Memory B cell (primary cell): ENCODE measurements around the gene NF1.
"Not testable (repeated sequence)": the region's sequence is repeated elsewhere in the genome, so short reads cannot be mapped to it uniquely, and the experiment has no call there.

ENCODE experiments used
- ATAC-seq: fragments of 150-1000 bp; cut with Tn5 transposase; 2 replicates; pipeline ENCODE4 v1.10.0; 2021; ENCODE audit warnings: low read depth, mild to moderate bottlenecking, moderate library complexity
- DNase-seq, 2 donors: peaks; one replicate each; pipeline ENCODE4 v3.0.0; 2022; ENCODE audit warnings: low spot score in 2 of 2
- H3K27ac Mint-ChIP-seq: one replicate; pipeline ENCODE4 v1.8.0; 2022; ENCODE audit warnings: mild to moderate bottlenecking, moderate library complexity, mixed read lengths
- H3K27me3 Mint-ChIP-seq: one replicate; pipeline ENCODE4 v1.8.0; 2022; ENCODE audit warnings: mixed read lengths
- H3K36me3 Mint-ChIP-seq: one replicate; pipeline ENCODE4 v1.8.0; 2022; ENCODE audit warnings: mild to moderate bottlenecking, mixed read lengths
- H3K4me1 Mint-ChIP-seq: one replicate; pipeline ENCODE4 v1.8.0; 2022; ENCODE audit warnings: mixed read lengths
- H3K4me3 Mint-ChIP-seq: one replicate; pipeline ENCODE4 v1.8.0; 2022; ENCODE audit warnings: mild to moderate bottlenecking, moderate library complexity, mixed read lengths
- H3K9me3 Mint-ChIP-seq: one replicate; pipeline ENCODE4 v1.8.0; 2022; ENCODE audit warnings: mixed read lengths

The NF1 gene

DNA sequence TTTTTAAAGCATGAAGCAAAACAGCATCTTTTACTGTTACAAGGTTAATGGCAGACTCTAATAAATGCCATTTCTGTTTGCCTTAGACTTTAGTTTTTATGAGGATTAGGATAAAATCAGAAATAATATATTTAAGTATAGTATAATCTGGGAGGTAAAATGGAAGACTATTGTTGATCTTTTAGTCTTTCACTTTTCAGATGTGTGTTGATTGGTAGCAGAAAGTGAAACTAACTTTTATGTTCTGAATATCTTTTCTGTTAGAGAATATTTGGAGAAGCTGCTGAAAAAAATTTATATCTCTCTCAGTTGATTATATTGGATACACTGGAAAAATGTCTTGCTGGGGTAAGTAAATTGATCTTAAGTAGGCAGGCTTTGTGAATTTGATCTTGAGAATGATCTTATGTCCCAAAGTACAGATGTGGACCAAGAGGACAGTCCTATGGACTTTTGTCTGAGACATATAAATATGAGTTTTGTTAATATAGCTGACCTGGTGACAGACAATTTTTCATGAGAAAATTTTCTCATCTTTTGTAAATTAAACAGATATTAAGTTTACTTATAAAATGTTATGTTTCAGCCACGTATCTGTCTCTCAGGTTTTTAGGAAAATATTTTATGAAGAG is 64.1 kb downstream of the NF1 start:
- no peaks in the 10 kb centered on the region for H3K27me3 Mint-ChIP-seq
- H3K4me1 Mint-ChIP-seq: peaks cover 6% of the 10 kb centered on the region
- DNase-seq: no peak
- H3K27ac Mint-ChIP-seq: no peak overlapping the region
- ATAC-seq: no peak
- H3K9me3 Mint-ChIP-seq: no peaks in the 10 kb centered on the region
- H3K36me3 Mint-ChIP-seq: peaks cover 13% of the 10 kb centered on the region
- peak overlapping the region; percentile 21 for H3K4me3 Mint-ChIP-seq

DNA sequence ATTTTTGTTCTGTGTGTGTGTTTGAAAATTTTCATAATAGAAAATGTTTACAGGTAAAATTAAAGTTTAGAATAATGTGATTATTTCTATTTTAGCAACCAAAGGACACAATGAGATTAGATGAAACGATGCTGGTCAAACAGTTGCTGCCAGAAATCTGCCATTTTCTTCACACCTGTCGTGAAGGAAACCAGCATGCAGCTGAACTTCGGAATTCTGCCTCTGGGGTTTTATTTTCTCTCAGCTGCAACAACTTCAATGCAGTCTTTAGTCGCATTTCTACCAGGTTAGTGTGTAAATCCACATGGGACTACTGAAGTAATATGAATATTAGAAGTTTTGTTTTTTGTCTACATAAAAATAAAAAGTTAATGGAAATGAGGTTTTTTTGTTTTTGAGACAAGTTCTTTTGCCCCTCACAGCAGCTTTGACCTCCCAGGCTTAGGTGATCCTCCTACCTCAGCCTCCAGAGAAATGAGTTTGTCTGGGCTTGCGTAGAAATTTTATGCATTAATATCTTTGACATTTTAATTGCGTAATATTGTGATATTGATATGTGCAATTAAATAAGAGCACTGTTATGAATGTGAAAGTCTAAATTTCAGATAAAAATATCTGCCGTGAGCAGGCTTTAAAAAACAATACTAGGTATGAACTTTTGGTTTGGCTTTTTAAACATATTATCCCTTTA is 68.5 kb downstream of the NF1 start:
- Mint-ChIP-seq H3K27ac (no peak overlapping the region), H3K36me3 (peaks cover 6% of the 10 kb centered on the region), H3K4me3 (no peak overlapping the region), H3K27me3 (no peaks in the 10 kb centered on the region), H3K9me3 (no peaks in the 10 kb centered on the region), H3K4me1 (peaks cover 4% of the 10 kb centered on the region)
- no peak for ATAC-seq
- DNase-seq: no peak

DNA sequence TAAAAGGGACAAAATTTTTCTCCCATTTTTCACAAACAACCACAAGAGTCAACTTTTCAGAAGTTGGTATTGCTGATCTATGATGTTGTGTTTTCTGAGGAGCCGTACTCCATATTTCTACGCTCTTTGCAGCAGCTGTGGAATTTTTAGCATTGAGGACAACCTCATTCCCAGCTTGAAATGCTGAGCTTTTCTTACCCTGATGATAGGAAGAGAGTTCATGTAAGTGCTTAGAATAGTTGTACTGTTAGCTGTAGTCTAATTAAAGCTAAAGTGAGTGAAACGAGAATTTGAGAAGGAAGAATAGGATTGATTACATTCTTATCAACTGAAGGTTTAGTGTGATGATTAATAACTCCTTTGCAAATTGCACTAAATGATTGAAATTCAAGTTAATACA is 72.3 kb downstream of the NF1 start:
- H3K9me3 Mint-ChIP-seq: no peaks in the 10 kb centered on the region
- H3K27me3 Mint-ChIP-seq: no peaks in the 10 kb centered on the region
- H3K4me1 Mint-ChIP-seq: no peaks in the 10 kb centered on the region
- no peak for ATAC-seq
- H3K36me3 Mint-ChIP-seq: peaks cover 5% of the 10 kb centered on the region
- DNase-seq: no peak
- no peak overlapping the region for H3K27ac Mint-ChIP-seq
- H3K4me3 Mint-ChIP-seq: no peak overlapping the region

DNA sequence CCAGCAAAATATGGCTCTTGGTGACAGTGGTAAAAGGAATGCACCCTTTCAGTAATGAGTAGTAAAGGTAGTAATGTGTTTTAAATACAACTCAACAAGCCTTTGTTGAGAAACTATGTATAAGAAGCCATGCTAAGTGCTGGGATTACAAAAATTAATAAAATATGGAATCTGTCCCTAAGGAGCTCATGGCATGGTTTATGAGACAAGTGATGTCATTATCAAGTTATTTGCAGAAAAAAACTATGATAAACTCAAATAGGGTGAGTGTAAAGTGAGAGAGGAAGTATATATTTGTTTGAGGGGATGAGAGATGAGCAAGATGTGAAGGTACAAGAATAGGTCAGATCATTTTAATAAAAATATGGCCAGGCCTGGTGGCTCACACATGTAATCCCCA is 76.9 kb downstream of the NF1 start:
- Mint-ChIP-seq H3K36me3 (peaks cover 2% of the 10 kb centered on the region), H3K4me3 (no peak overlapping the region), H3K27me3 (no peaks in the 10 kb centered on the region), H3K4me1 (no peaks in the 10 kb centered on the region), H3K27ac (no peak overlapping the region), H3K9me3 (no peaks in the 10 kb centered on the region)
- DNase-seq (no peak), ATAC-seq (no peak)

DNA sequence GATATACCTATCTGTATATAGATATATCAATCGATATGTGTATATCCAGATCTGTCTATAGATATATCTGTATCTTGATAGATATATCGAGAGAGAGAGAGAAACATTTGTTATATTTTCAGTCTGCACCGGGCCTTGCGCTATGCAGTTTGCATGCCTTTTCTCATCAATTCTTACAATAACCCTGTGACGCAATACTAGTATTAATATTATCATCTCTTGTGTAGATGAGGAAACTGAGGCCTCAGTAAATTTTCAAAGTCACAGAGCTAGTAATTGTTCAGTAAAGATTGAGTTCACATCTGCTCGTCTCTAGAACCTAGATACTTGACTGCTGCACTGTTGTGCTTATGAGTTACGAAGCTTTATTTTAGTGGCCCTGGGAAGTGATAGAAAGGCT is 77.6 kb downstream of the NF1 start:
- ATAC-seq (no peak), DNase-seq (no peak)
- Mint-ChIP-seq H3K9me3 (no peaks in the 10 kb centered on the region), H3K4me3 (no peak overlapping the region), H3K4me1 (no peaks in the 10 kb centered on the region), H3K27me3 (no peaks in the 10 kb centered on the region), H3K36me3 (peaks cover 4% of the 10 kb centered on the region), H3K27ac (no peak overlapping the region)

DNA sequence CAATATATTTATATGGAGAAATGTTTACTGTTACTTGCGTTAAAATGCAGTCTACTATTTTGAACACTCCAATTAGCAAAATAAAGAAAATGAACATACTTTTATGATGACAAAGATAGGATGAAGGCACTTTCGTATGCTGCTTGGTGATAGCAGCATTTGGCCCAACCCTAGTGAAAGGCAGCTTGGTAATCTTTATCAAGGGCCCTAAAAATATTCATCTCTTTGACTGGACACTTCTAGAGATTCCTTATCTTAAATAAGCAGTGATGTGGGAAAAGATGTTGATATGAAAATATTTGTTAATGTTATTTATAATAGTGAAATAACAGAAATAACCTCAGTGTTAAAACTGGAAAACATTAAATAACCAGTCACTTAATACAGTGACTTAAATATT is 79.4 kb downstream of the NF1 start:
- DNase-seq (no peak), ATAC-seq (no peak)
- Mint-ChIP-seq H3K36me3 (peaks cover 8% of the 10 kb centered on the region), H3K27ac (no peak overlapping the region), H3K4me3 (no peak overlapping the region), H3K9me3 (no peaks in the 10 kb centered on the region), H3K27me3 (no peaks in the 10 kb centered on the region), H3K4me1 (no peaks in the 10 kb centered on the region)

DNA sequence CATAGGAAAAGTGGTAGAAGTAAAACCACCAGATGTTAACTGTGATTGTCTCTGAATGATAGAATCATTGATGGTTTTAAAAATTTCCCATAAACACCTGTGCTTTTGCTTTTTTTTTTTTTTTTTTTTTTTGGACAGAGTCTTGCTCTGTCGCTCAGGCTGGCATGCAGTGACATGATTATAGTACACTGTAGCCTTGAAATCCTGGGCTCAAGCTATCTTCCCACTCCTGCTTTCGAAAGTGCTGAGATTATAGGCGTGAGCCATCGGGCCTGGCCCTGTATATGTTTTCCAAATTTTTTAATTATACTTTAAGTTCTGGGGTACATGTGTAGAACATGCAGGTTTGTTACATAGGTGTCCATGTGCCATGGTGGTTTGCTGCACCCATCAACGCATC is 80.5 kb downstream of the NF1 start:
- no peak for DNase-seq
- Mint-ChIP-seq H3K4me1 (no peaks in the 10 kb centered on the region), H3K36me3 (peaks cover 7% of the 10 kb centered on the region), H3K27me3 (no peaks in the 10 kb centered on the region), H3K9me3 (no peaks in the 10 kb centered on the region), H3K4me3 (no peak overlapping the region), H3K27ac (no peak overlapping the region)
- ATAC-seq: no peak

DNA sequence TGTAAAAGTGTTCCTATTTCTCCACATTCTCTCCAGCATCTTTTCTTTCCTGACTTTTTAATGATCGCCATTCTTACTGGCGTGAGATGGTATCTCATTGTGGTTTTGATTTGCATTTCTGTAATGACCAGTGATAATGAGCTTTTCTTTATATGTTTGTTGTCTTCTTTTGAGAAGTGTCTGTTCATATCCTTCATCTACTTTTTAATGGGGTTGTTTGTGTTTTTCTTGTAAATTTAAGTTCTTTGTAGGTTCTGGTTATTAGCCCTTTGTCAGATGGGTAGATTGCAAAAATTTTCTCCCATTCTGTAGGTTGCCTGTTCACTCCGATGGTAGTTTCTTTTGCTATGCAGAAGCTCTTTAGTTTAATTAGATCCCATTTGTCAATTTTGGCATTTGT is 81.4 kb downstream of the NF1 start:
- not testable (repeated sequence) for ATAC-seq, H3K27me3 Mint-ChIP-seq, DNase-seq, H3K4me3 Mint-ChIP-seq, H3K36me3 Mint-ChIP-seq, H3K9me3 Mint-ChIP-seq, H3K4me1 Mint-ChIP-seq, H3K27ac Mint-ChIP-seq

DNA sequence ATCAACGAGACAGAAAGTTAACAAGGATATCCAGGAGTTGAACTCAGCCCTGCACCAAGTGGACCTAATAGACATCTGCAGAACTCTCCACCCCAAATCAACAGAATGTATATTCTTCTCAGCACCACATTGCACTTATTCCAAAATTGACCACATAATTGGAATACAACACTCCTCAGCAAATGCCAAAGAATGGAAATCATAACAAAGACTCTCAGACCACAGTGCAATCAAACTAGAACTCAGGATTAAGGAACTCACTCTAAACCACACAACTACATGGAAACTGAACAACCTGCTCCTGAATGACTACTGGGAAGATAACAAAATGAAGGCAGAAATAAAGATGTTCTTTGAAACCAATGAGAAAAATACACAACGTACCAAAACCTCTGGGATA is 84.2 kb downstream of the NF1 start:
- H3K27me3 Mint-ChIP-seq, H3K4me1 Mint-ChIP-seq, ATAC-seq, DNase-seq, H3K9me3 Mint-ChIP-seq, H3K27ac Mint-ChIP-seq, H3K4me3 Mint-ChIP-seq: not testable (repeated sequence)
- peaks cover 11% of the 10 kb centered on the region for H3K36me3 Mint-ChIP-seq

DNA sequence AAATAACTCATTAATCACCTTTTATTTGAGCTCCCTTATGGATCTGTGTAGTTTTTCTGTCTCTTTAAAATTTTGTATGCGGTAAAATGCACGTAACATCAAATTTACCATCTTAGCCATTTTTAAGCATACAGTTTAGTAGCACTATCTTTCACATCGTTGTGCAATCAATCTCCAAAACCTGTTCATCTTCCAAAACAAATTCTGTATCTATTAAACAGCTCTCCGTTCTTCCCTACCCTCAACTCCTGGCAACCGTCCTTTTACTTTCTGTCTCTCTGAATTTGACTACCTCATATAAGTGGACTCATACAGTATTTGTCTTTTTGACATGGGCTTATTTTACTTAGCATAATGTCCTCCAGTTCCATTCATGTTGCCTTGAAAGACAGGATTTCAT is 100.5 kb downstream of the NF1 start:
- DNase-seq (no peak), ATAC-seq (no peak)
- Mint-ChIP-seq H3K36me3 (peaks cover 2% of the 10 kb centered on the region), H3K4me1 (no peaks in the 10 kb centered on the region), H3K4me3 (no peak overlapping the region), H3K9me3 (no peaks in the 10 kb centered on the region), H3K27ac (no peak overlapping the region), H3K27me3 (no peaks in the 10 kb centered on the region)

DNA sequence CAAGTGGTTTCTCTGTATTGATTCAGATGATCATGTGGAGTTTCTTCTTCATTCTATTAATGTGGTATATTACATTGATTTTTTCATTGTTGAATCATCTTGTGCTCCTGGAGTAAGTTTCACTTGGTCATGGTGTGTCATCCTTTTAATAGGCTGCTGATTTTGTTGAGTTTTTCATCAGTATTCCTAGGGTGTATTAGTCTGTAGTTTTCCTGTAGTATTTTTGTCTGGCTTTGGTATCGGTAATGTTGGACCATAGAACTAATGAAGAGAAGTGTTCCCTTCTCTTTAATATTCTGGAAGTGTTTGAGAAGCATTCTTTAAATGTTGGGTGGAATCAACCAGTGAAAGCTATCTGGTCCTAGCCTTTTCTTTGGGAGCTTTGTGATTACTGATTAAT is 103.2 kb downstream of the NF1 start:
- Mint-ChIP-seq H3K9me3 (no peaks in the 10 kb centered on the region), H3K27ac (no peak overlapping the region), H3K36me3 (no peaks in the 10 kb centered on the region), H3K27me3 (no peaks in the 10 kb centered on the region), H3K4me3 (no peak overlapping the region), H3K4me1 (no peaks in the 10 kb centered on the region)
- DNase-seq: no peak
- ATAC-seq: no peak

DNA sequence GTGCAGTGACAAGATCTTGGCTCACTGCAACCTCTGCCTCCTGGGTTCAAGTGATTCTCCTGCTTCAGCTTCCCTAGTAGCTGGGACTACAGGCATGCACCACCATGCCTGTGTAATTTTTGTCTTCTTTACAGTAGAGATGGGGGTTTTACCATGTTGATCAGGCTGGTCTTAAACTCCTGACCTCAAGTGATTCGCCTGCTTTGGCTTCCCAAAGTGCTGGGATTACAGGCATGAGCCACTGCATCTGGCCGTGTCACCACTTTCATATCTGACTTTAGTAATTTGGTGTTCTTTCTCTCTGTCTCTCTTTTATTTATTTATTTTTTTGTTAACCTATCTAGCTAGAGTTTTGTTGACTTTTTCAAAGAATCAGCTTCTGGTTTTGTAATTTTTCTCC is 103.9 kb downstream of the NF1 start:
- not testable (repeated sequence) for DNase-seq, H3K4me1 Mint-ChIP-seq, H3K27me3 Mint-ChIP-seq, ATAC-seq, H3K36me3 Mint-ChIP-seq, H3K9me3 Mint-ChIP-seq, H3K4me3 Mint-ChIP-seq, H3K27ac Mint-ChIP-seq

DNA sequence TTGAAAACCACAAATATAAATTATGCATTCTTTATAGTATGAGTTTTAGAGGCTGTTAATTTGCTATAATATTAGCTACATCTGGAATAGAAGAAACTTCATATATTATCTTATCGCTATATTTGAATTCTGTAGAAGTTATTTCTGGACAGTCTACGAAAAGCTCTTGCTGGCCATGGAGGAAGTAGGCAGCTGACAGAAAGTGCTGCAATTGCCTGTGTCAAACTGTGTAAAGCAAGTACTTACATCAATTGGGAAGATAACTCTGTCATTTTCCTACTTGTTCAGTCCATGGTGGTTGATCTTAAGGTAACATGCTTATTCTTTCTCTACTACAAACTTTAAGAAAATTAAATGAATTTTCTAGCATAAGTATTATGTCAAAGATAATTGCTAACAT is 105.5 kb downstream of the NF1 start:
- no peaks in the 10 kb centered on the region for H3K9me3 Mint-ChIP-seq
- no peaks in the 10 kb centered on the region for H3K27me3 Mint-ChIP-seq
- no peak overlapping the region for H3K27ac Mint-ChIP-seq
- H3K4me1 Mint-ChIP-seq: no peaks in the 10 kb centered on the region
- DNase-seq: no peak
- ATAC-seq: no peak
- H3K36me3 Mint-ChIP-seq: no peaks in the 10 kb centered on the region
- H3K4me3 Mint-ChIP-seq: no peak overlapping the region

DNA sequence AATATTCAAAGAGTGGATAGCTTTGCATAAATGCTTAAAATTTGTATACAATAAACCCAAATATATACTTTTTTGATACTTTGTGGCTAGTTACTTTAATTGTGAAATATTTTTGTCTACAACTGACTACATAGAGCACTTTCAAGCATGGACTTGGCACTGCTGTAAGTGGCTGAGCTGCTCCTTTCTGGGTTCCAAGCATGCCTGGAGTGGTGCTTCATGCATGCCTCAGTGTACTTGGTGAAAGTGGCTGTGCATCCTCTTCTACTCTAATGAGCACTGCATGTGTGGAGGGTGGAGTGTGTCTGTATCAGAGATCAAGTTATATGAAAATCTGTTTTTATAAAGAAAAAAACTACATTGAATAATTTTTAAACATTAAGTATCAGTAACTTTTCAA is 108.2 kb downstream of the NF1 start:
- ATAC-seq (no peak), DNase-seq (no peak)
- Mint-ChIP-seq H3K4me1 (no peaks in the 10 kb centered on the region), H3K9me3 (no peaks in the 10 kb centered on the region), H3K27ac (no peak overlapping the region), H3K4me3 (no peak overlapping the region), H3K36me3 (peaks cover 2% of the 10 kb centered on the region), H3K27me3 (no peaks in the 10 kb centered on the region)

DNA sequence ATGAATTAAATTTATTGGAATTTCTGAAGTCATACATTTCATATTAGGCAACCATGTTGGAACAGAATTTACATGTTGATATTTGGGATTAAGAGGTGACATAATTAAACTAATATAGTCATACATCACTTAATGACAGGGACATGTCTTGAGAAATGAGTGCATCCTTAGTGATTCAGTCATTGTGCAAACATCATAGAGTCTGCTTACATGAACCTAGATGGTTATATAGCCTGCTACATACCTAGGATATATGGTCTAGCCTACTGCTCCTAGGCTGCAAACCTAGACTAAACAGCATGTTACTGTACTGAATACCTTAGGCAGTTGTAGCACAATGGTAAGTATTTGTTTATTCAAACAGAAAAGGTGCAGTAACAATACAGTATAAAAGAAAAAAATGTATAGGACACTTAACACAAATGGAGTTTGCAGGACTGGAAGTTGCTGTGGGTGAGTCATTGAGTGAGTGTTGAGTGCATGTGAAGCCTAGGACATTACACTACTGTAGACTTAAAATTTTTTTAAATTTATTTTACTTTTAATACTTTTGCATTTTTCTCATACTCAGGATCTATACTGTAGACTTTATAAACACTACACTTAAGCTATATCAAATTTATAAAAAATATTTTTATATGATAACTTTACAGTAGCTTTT is 116.7 kb downstream of the NF1 start:
- Mint-ChIP-seq H3K27ac (no peak overlapping the region), H3K27me3 (no peaks in the 10 kb centered on the region), H3K4me1 (no peaks in the 10 kb centered on the region), H3K9me3 (no peaks in the 10 kb centered on the region), H3K36me3 (peaks cover 2% of the 10 kb centered on the region), H3K4me3 (no peak overlapping the region)
- ATAC-seq (no peak), DNase-seq (no peak)
